ENCODE results near the gene KLHL17. TPM values are rescaled to one million over a fixed set of nuclear protein-coding genes. Genes with fewer than 3 reads are reported as not detected.

The KLHL17 gene
- polyA plus RNA-seq, 4 donors: 3.9 to 11.9 (median 6.8) TPM

DNA sequence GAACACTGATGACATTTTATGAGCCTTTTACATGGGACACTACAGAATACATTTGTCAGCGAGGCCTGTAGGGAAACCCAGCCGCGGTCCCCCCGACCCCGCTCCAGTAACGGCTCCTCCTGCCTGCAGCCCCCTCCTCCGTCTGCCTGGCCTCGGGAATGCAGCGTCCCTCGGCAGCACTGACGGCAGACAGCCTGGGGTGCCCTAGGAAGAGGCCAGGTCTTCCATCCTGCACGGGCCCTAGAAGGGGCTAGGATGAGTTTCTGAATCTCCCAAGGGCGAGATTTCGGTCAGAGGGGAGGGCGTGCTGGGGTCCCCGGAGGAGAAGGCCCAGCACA lies 28.2 kb upstream of the KLHL17 start:
- WGBS, 3 donors: 53 to 75% (median 59%) methylated on average over 16 of the region's 16 CpGs
- no peak for FAIRE-seq
- peaks cover 9 to 85% (median 18%) of the 10 kb centered on the region in 3 donors for H3K27me3 ChIP-seq (ENCODE audit: control insufficient read depth in 3 of 3, insufficient read depth in 3 of 3, low read length in 3 of 3)

GRCh38 chr1:932776-933602 lies 27.4 kb upstream of the KLHL17 start:
- Histone ChIP-seq H3K4me1 (ENCODE audit: control insufficient read depth in 3 of 3, insufficient read depth in 2 of 3, low read depth in 1 of 3, low read length in 2 of 3) (peaks cover 0 to 17% (median 0%) of the 10 kb centered on the region in 3 donors), H3K4me3 (ENCODE audit: low read depth in 1 of 3, low read length in 3 of 3) (no peak overlapping the region), H3K27ac (ENCODE audit: low read depth in 1 of 3, low read length in 2 of 3) (no peak overlapping the region), H3K27me3 (ENCODE audit: control insufficient read depth in 3 of 3, insufficient read depth in 3 of 3, low read length in 3 of 3) (peaks cover 9 to 84% (median 19%) of the 10 kb centered on the region in 3 donors), H3K36me3 (ENCODE audit: control insufficient read depth in 3 of 3, insufficient read depth in 2 of 3, low read depth in 1 of 3, low read length in 3 of 3) (peaks cover 0 to 16% (median 0%) of the 10 kb centered on the region in 3 donors), H3K9me3 (ENCODE audit: control insufficient read depth in 2 of 2, insufficient read depth in 1 of 2, low read depth in 1 of 2, low read length in 1 of 2) (no peaks in the 10 kb centered on the region)
- no peak for FAIRE-seq
- DNase-seq: no peak
- 34 to 69% (median 45%) methylated on average over 24 to 25 of the region's 25 CpGs for WGBS, 3 donors

More for the DNA sequence above, 28.2 kb upstream of the KLHL17 start:
- no peak overlapping the region for H3K27ac ChIP-seq (ENCODE audit: low read depth in 1 of 3, low read length in 2 of 3)
- no peak overlapping the region for H3K4me3 ChIP-seq (ENCODE audit: low read depth in 1 of 3, low read length in 3 of 3)
- H3K36me3 ChIP-seq (ENCODE audit: control insufficient read depth in 3 of 3, insufficient read depth in 2 of 3, low read depth in 1 of 3, low read length in 3 of 3): peaks cover 0 to 16% (median 0%) of the 10 kb centered on the region in 3 donors
- H3K9me3 ChIP-seq (ENCODE audit: control insufficient read depth in 2 of 2, insufficient read depth in 1 of 2, low read depth in 1 of 2, low read length in 1 of 2): no peaks in the 10 kb centered on the region
- H3K4me1 ChIP-seq (ENCODE audit: control insufficient read depth in 3 of 3, insufficient read depth in 2 of 3, low read depth in 1 of 3, low read length in 2 of 3): peaks cover 0 to 17% (median 0%) of the 10 kb centered on the region in 3 donors
- DNase-seq: no peak

- H3K4me3 ChIP-seq (ENCODE audit: low read depth in 1 of 3, low read length in 3 of 3): no peak overlapping the region
- H3K9me3 ChIP-seq (ENCODE audit: control insufficient read depth in 2 of 2, insufficient read depth in 1 of 2, low read depth in 1 of 2, low read length in 1 of 2): no peaks in the 10 kb centered on the region
- H3K27me3 ChIP-seq (ENCODE audit: control insufficient read depth in 3 of 3, insufficient read depth in 3 of 3, low read length in 3 of 3): peaks cover 9 to 87% (median 21%) of the 10 kb centered on the region in 3 donors
- no peak overlapping the region for H3K27ac ChIP-seq (ENCODE audit: low read depth in 1 of 3, low read length in 2 of 3)
- peaks cover 0 to 16% (median 0%) of the 10 kb centered on the region in 3 donors for H3K36me3 ChIP-seq (ENCODE audit: control insufficient read depth in 3 of 3, insufficient read depth in 2 of 3, low read depth in 1 of 3, low read length in 3 of 3)
- DNase-seq (no peak), FAIRE-seq (no peak)
- peaks cover 0 to 17% (median 0%) of the 10 kb centered on the region in 3 donors for H3K4me1 ChIP-seq (ENCODE audit: control insufficient read depth in 3 of 3, insufficient read depth in 2 of 3, low read depth in 1 of 3, low read length in 2 of 3)
- WGBS, 3 donors: 22 to 35% (median 26%) methylated on average over 10 of the region's 10 CpGs
Observed at GRCh38 chr1:933603-933940, 26.8 kb upstream of the KLHL17 start.

DNA sequence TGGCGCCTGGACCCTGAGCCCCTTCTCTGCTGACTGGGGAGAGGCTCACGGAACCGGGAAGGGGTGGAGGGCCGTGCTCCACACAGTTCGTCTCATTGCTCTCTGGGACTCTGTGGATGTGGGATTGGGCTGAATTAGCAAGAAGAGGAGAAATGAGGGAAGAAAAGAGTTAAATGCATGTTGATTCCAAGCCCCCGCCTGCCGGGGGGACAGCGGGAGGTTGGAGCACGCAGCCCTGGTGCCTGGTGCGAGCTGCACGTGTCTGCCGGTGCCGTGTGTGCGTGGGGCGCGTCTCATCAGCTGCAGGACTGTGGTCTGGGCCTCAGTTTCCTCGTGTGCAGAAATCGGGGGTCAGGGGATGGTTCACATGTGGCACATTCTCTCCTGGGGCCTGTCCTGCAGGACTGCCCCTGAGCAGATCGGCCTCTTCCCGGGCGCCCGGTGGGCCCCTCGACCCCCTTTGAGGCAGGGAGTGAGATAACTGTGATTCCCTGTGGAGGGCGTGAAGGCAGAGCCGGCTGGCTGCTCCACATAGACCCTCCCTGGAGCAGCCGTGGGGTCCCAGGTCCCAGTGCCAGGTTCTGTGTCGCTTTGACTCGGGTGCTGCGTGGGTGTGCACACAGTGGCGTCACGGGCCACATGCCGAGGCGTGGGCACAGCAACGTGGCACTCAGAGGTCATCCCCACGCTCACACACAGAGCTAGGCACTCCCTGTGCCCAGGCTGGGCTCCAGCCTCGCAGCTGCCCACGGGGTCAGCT lies 25.2 kb upstream of the KLHL17 start:
- WGBS, 3 donors: 5 to 19% (median 12%) methylated on average over 35 to 37 of the region's 37 CpGs
- no peak overlapping the region for H3K4me3 ChIP-seq (ENCODE audit: low read depth in 1 of 3, low read length in 3 of 3)
- peaks cover 8 to 87% (median 21%) of the 10 kb centered on the region in 3 donors for H3K27me3 ChIP-seq (ENCODE audit: control insufficient read depth in 3 of 3, insufficient read depth in 3 of 3, low read length in 3 of 3)
- H3K9me3 ChIP-seq (ENCODE audit: control insufficient read depth in 2 of 2, insufficient read depth in 1 of 2, low read depth in 1 of 2, low read length in 1 of 2): no peaks in the 10 kb centered on the region
- no peak overlapping the region for H3K27ac ChIP-seq (ENCODE audit: low read depth in 1 of 3, low read length in 2 of 3)
- no peak for DNase-seq
- no peak for FAIRE-seq
- H3K4me1 ChIP-seq (ENCODE audit: control insufficient read depth in 3 of 3, insufficient read depth in 2 of 3, low read depth in 1 of 3, low read length in 2 of 3): peaks cover 0 to 31% (median 2%) of the 10 kb centered on the region in 3 donors
- H3K36me3 ChIP-seq (ENCODE audit: control insufficient read depth in 3 of 3, insufficient read depth in 2 of 3, low read depth in 1 of 3, low read length in 3 of 3): peaks cover 0 to 16% (median 0%) of the 10 kb centered on the region in 3 donors

DNA sequence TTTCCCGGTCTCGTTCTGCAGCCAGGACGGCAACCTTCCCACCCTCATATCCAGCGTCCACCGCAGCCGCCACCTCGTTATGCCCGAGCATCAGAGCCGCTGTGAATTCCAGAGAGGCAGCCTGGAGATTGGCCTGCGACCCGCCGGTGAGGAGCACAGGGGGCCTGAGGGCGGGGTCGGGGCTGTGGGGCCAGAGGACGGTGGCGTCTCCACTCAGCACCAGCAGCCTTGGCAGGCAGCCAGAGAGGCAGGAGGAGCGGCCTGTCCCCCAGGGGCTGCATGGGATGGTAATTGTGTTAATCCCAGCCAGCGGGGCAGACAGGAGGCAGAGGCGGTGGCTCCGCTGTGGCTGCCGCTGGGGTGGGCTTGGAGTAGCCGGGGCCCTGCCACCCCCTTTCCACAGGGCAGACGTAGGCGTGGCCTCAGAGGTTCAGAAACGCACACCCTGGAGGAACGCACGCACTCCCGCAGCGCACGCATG lies 24.6 kb upstream of the KLHL17 start:
- H3K36me3 ChIP-seq (ENCODE audit: control insufficient read depth in 3 of 3, insufficient read depth in 2 of 3, low read depth in 1 of 3, low read length in 3 of 3): peaks cover 0 to 10% (median 0%) of the 10 kb centered on the region in 3 donors
- H3K27me3 ChIP-seq (ENCODE audit: control insufficient read depth in 3 of 3, insufficient read depth in 3 of 3, low read length in 3 of 3): peaks cover 13 to 87% (median 25%) of the 10 kb centered on the region in 3 donors
- no peak overlapping the region for H3K4me3 ChIP-seq (ENCODE audit: low read depth in 1 of 3, low read length in 3 of 3)
- WGBS, 3 donors: 7 to 22% (median 18%) methylated on average over 28 to 30 of the region's 30 CpGs
- peaks cover 0 to 34% (median 2%) of the 10 kb centered on the region in 3 donors for H3K4me1 ChIP-seq (ENCODE audit: control insufficient read depth in 3 of 3, insufficient read depth in 2 of 3, low read depth in 1 of 3, low read length in 2 of 3)
- no peak overlapping the region for H3K27ac ChIP-seq (ENCODE audit: low read depth in 1 of 3, low read length in 2 of 3)
- H3K9me3 ChIP-seq (ENCODE audit: control insufficient read depth in 2 of 2, insufficient read depth in 1 of 2, low read depth in 1 of 2, low read length in 1 of 2): no peaks in the 10 kb centered on the region
- FAIRE-seq (no peak), DNase-seq (peak in 1 of 2 donors; percentile 62)

- H3K27me3 ChIP-seq (ENCODE audit: control insufficient read depth in 3 of 3, insufficient read depth in 3 of 3, low read length in 3 of 3): peaks cover 16 to 88% (median 25%) of the 10 kb centered on the region in 3 donors
- no peaks in the 10 kb centered on the region for H3K9me3 ChIP-seq (ENCODE audit: control insufficient read depth in 2 of 2, insufficient read depth in 1 of 2, low read depth in 1 of 2, low read length in 1 of 2)
- H3K4me1 ChIP-seq (ENCODE audit: control insufficient read depth in 3 of 3, insufficient read depth in 2 of 3, low read depth in 1 of 3, low read length in 2 of 3): peaks cover 0 to 41% (median 2%) of the 10 kb centered on the region in 3 donors
- DNase-seq (no peak), FAIRE-seq (no peak)
- peaks cover 0 to 7% (median 0%) of the 10 kb centered on the region in 3 donors for H3K36me3 ChIP-seq (ENCODE audit: control insufficient read depth in 3 of 3, insufficient read depth in 2 of 3, low read depth in 1 of 3, low read length in 3 of 3)
- no peak overlapping the region for H3K27ac ChIP-seq (ENCODE audit: low read depth in 1 of 3, low read length in 2 of 3)
- WGBS, 3 donors: 30 to 72% (median 53%) methylated on average over 41 to 45 of the region's 45 CpGs
- H3K4me3 ChIP-seq (ENCODE audit: low read depth in 1 of 3, low read length in 3 of 3): no peak overlapping the region
Observed at GRCh38 chr1:936348-937264, 23.8 kb upstream of the KLHL17 start.

GRCh38 chr1:937521-937920 lies 22.9 kb upstream of the KLHL17 start:
- H3K27ac ChIP-seq (ENCODE audit: low read depth in 1 of 3, low read length in 2 of 3): no peak overlapping the region
- peaks cover 25 to 83% (median 25%) of the 10 kb centered on the region in 3 donors for H3K27me3 ChIP-seq (ENCODE audit: control insufficient read depth in 3 of 3, insufficient read depth in 3 of 3, low read length in 3 of 3)
- no peak overlapping the region for H3K4me3 ChIP-seq (ENCODE audit: low read depth in 1 of 3, low read length in 3 of 3)
- H3K9me3 ChIP-seq (ENCODE audit: control insufficient read depth in 2 of 2, insufficient read depth in 1 of 2, low read depth in 1 of 2, low read length in 1 of 2): no peaks in the 10 kb centered on the region
- H3K4me1 ChIP-seq (ENCODE audit: control insufficient read depth in 3 of 3, insufficient read depth in 2 of 3, low read depth in 1 of 3, low read length in 2 of 3): peaks cover 0 to 41% (median 2%) of the 10 kb centered on the region in 3 donors
- H3K36me3 ChIP-seq (ENCODE audit: control insufficient read depth in 3 of 3, insufficient read depth in 2 of 3, low read depth in 1 of 3, low read length in 3 of 3): peaks cover 0 to 5% (median 0%) of the 10 kb centered on the region in 3 donors
- FAIRE-seq (no peak), DNase-seq (no peak)
- 58 to 80% (median 61%) methylated on average over 16 of the region's 16 CpGs for WGBS, 3 donors
